H9 (cell line): ENCODE results near the gene ECHDC3. TPM values are rescaled to one million over a fixed set of nuclear protein-coding genes. Genes with fewer than 3 reads are reported as not detected.

Source experiments
- DNase-seq: peaks from one replicate; pipeline ENCODE4 v3.0.0-alpha.2; 2017
- H2AFZ ChIP-seq: one replicate; pipeline ENCODE4 v1.6.1; 2013; ENCODE audit warnings: mild to moderate bottlenecking, low read length, control low read depth, moderate library complexity
- H2AK5ac ChIP-seq: 2 replicates; pipeline ENCODE4 v1.6.1; 2013; ENCODE audit warnings: low read length, control low read depth, mixed read lengths; ENCODE audit not compliant: insufficient read length
- H2BK120ac ChIP-seq: one replicate; pipeline ENCODE4 v1.6.1; 2013; ENCODE audit warnings: low read depth, mild to moderate bottlenecking, low read length, control low read depth, inconsistent platforms; ENCODE audit not compliant: poor library complexity, severe bottlenecking
- H2BK12ac ChIP-seq: 2 replicates; pipeline ENCODE4 v1.6.1; 2013; ENCODE audit warnings: low read length, control low read depth, mixed read lengths, low read depth; ENCODE audit not compliant: insufficient read length
- H2BK15ac ChIP-seq: 2 replicates; pipeline ENCODE4 v1.6.1; 2013; ENCODE audit warnings: low read depth, low read length, control low read depth
- H2BK20ac ChIP-seq: one replicate; pipeline ENCODE4 v1.6.1; 2013; ENCODE audit warnings: low read depth, mild to moderate bottlenecking, low read length, control low read depth, inconsistent platforms; ENCODE audit not compliant: poor library complexity, severe bottlenecking
- H2BK5ac ChIP-seq: 2 replicates; pipeline ENCODE4 v1.6.1; 2013; ENCODE audit warnings: low read length, control low read depth, mixed read lengths; ENCODE audit not compliant: insufficient read length
- H3K14ac ChIP-seq: 2 replicates; pipeline ENCODE4 v1.6.1; 2013; ENCODE audit warnings: low read length, control low read depth; ENCODE audit not compliant: insufficient read depth
- H3K18ac ChIP-seq: 2 replicates; pipeline ENCODE4 v1.6.1; 2013; ENCODE audit warnings: low read depth, mild to moderate bottlenecking, mixed read lengths, low read length, control low read depth; ENCODE audit not compliant: insufficient read length
- H3K23ac ChIP-seq: 2 replicates; pipeline ENCODE4 v1.6.1; 2013; ENCODE audit warnings: low read length, control low read depth, mixed read lengths, low read depth; ENCODE audit not compliant: insufficient read length
- H3K23me2 ChIP-seq: 2 replicates; pipeline ENCODE4 v1.6.1; 2013; ENCODE audit warnings: low read depth, mild to moderate bottlenecking, mixed read lengths, low read length, control low read depth; ENCODE audit not compliant: insufficient read length, poor library complexity, severe bottlenecking
- H3K27ac ChIP-seq: 2 replicates; pipeline ENCODE4 v1.5.1; 2013; ENCODE audit warnings: low read length, control low read depth, mixed read lengths, low read depth; ENCODE audit not compliant: insufficient read length
- H3K27me3 ChIP-seq: 2 replicates; pipeline ENCODE4 v1.6.1; 2013; ENCODE audit warnings: low read length, control low read depth, inconsistent platforms; ENCODE audit not compliant: insufficient read depth
- H3K4ac ChIP-seq: 2 replicates; pipeline ENCODE4 v1.6.1; 2013; ENCODE audit warnings: low read depth, mild to moderate bottlenecking, control low read depth, inconsistent platforms, low read length, moderate library complexity
- H3K4me1 ChIP-seq: 2 replicates; pipeline ENCODE4 v1.6.1; 2013; ENCODE audit warnings: low read length, control low read depth, inconsistent platforms; ENCODE audit not compliant: insufficient read depth
- H3K4me2 ChIP-seq: 2 replicates; pipeline ENCODE4 v1.6.1; 2013; ENCODE audit warnings: low read length, control low read depth, mixed read lengths; ENCODE audit not compliant: insufficient read length, insufficient read depth
- H3K56ac ChIP-seq: 2 replicates; pipeline ENCODE4 v1.6.1; 2013; ENCODE audit warnings: low read depth, mild to moderate bottlenecking, mixed read lengths, low read length, control low read depth; ENCODE audit not compliant: insufficient read length
- H3K79me1 ChIP-seq: 2 replicates; pipeline ENCODE4 v1.6.1; 2013; ENCODE audit warnings: low read depth, mild to moderate bottlenecking, moderate library complexity, low read length, control low read depth, inconsistent platforms; ENCODE audit not compliant: insufficient read depth, poor library complexity, severe bottlenecking
- H3K79me2 ChIP-seq: 2 replicates; pipeline ENCODE4 v1.6.1; 2013; ENCODE audit warnings: low read length, control low read depth, inconsistent platforms; ENCODE audit not compliant: insufficient read depth
- H3K9ac ChIP-seq: 2 replicates; pipeline ENCODE4 v1.6.1; 2013; ENCODE audit warnings: low read length, control low read depth, mixed read lengths; ENCODE audit not compliant: insufficient read length; ENCODE audit errors: extremely low read depth
- H3K9me3 ChIP-seq: one replicate; pipeline ENCODE4 v1.6.1; 2013; ENCODE audit warnings: low read depth, low read length, inconsistent platforms; ENCODE audit not compliant: control insufficient read depth
- H3T11ph ChIP-seq: one replicate; pipeline ENCODE4 v1.6.1; 2013; ENCODE audit warnings: mild to moderate bottlenecking, low read length, control low read depth, inconsistent platforms
- H4K20me1 ChIP-seq: one replicate; pipeline ENCODE4 v1.6.1; 2013; ENCODE audit not compliant: control insufficient read depth, insufficient read length, insufficient read depth
- H4K5ac ChIP-seq: 2 replicates; pipeline ENCODE4 v1.6.1; 2013; ENCODE audit warnings: low read depth, mild to moderate bottlenecking, mixed read lengths, low read length, control low read depth; ENCODE audit not compliant: insufficient read length
- H4K8ac ChIP-seq: replicated peaks from 2 replicates; pipeline ENCODE4 v1.6.1; 2013; ENCODE audit warnings: low read length, control low read depth, mixed read lengths, low read depth; ENCODE audit not compliant: insufficient read length
- H4K91ac ChIP-seq: 2 replicates; pipeline ENCODE4 v1.6.1; 2013; ENCODE audit warnings: low read depth, mild to moderate bottlenecking, moderate library complexity, mixed read lengths, low read length, control low read depth; ENCODE audit not compliant: insufficient read length
- H3K27ac Mint-ChIP-seq, 3 experiments: 2 replicates in 2 of 3; 3 replicates in 1 of 3; pipeline ENCODE4 v1.8.0; 2020 to 2021; ENCODE audit warnings: mixed read lengths in 3 of 3, mild to moderate bottlenecking in 1 of 3, moderate library complexity in 1 of 3
- H3K27me3 Mint-ChIP-seq: 2 replicates; pipeline ENCODE4 v1.8.0; 2021; ENCODE audit warnings: low read depth, mild to moderate bottlenecking, moderate library complexity, mixed read lengths
- H3K36me3 Mint-ChIP-seq, 3 experiments: 2 replicates in 2 of 3; 3 replicates in 1 of 3; pipeline ENCODE4 v1.8.0; 2020 to 2021; ENCODE audit warnings: low read depth in 3 of 3, mixed read lengths in 3 of 3; ENCODE audit not compliant: insufficient read depth in 1 of 3
- H3K4me1 Mint-ChIP-seq, 2 experiments: 2 replicates each; pipeline ENCODE4 v1.8.0; 2020; ENCODE audit warnings: mixed read lengths in 2 of 2
- H3K4me3 Mint-ChIP-seq, 2 experiments: 2 replicates in 1 of 2; 3 replicates in 1 of 2; pipeline ENCODE4 v1.8.0; 2020 to 2021; ENCODE audit warnings: mild to moderate bottlenecking in 2 of 2, mixed read lengths in 2 of 2, moderate library complexity in 1 of 2
- H3K9me3 Mint-ChIP-seq, 2 experiments: 2 replicates in 1 of 2; 3 replicates in 1 of 2; pipeline ENCODE4 v1.8.0; 2020; ENCODE audit warnings: mild to moderate bottlenecking in 2 of 2, mixed read lengths in 2 of 2, moderate library complexity in 1 of 2
- CTCF ChIP-seq: fragments of 200-600 bp; sonication (generic); conservative IDR thresholded peaks from 3 replicates; pipeline ENCODE4 v1.8.0; 2021; ENCODE audit warnings: antibody characterized with exemption, mild to moderate bottlenecking
- WGBS: extraction: QIAGEN DNeasy Blood & Tissue Kit; methylation state at CpG from one replicate; pipeline ENCODE4 v1.1.7; 2013; ENCODE audit warnings: missing lambda C conversion rate, low lambda C conversion rate, mixed read lengths; ENCODE audit not compliant: insufficient read length; ENCODE audit errors: extremely low coverage; 5-methylcytosine and 5-hydroxymethylcytosine counted together
- total RNA-seq: library from RNA; stranded (reverse); gene quantifications from 2 replicates; pipeline ENCODE4 v1.2.1, GENCODE V29; 2021

ECHDC3 gene
- total RNA-seq, 1 experiment from 2014 or later, result 9.3 TPM

GRCh38 chr10:11799736-11800080 lies 57.5 kb downstream of the ECHDC3 start:
- Histone ChIP-seq H2BK120ac (no peak overlapping the region), H3K9ac (no peak overlapping the region), H3K27ac (no peak overlapping the region), H4K5ac (no peak overlapping the region), H2AK5ac (no peak overlapping the region), H3K4me2 (no peak overlapping the region), H3K79me1 (no peaks in the 10 kb centered on the region), H2AFZ (no peak overlapping the region), H2BK12ac (no peak overlapping the region), H4K20me1 (no peaks in the 10 kb centered on the region), H3K23ac (no peak overlapping the region), H2BK20ac (no peak overlapping the region), H3K27me3 (no peaks in the 10 kb centered on the region), H4K91ac (no peak overlapping the region), H3T11ph (no peak overlapping the region), H4K8ac (no peak overlapping the region), H3K4me1 (no peaks in the 10 kb centered on the region; the same call in 1 of the 2 replicates), H3K23me2 (no peaks in the 10 kb centered on the region), H2BK15ac (no peak overlapping the region), H3K4ac (no peak overlapping the region), H3K14ac (no peak overlapping the region), H3K18ac (no peak overlapping the region), H3K79me2 (no peaks in the 10 kb centered on the region), H3K9me3 (no peaks in the 10 kb centered on the region), H2BK5ac (no peak overlapping the region), H3K56ac (no peak overlapping the region)
- no CpG with 5 or more reads among the region's 9 CpGs for WGBS
- Mint-ChIP-seq H3K4me1 (peaks cover 27 to 28% of the 10 kb centered on the region in 2 experiments), H3K9me3 (peaks cover 6 to 15% of the 10 kb centered on the region in 2 experiments), H3K27ac (peak overlapping the region in 1 of 3 experiments; percentile 65; a peak in 2 of 7 replicates), H3K27me3 (peaks cover 3% of the 10 kb centered on the region; the same call in 1 of the 2 replicates), H3K36me3 (peaks cover 2 to 19% (median 4%) of the 10 kb centered on the region in 3 experiments; a peak in 5 of 7 replicates), H3K4me3 (no peak overlapping the region)
- TF ChIP-seq CTCF, result no peak
- no peak for DNase-seq
